K562 (cell line): Measurements from ENCODE around the gene DGCR2. TPM values are rescaled to one million over a fixed set of nuclear protein-coding genes. Genes with fewer than 3 reads are reported as not detected.

Source experiments
- CEBPG ChIP-seq, 3 experiments: fragments of 200-800 bp in 1 of 3; sonication (Bioruptor generic) in 1 of 3; sonication (generic) in 1 of 3; formaldehyde crosslinking in 1 of 3; IDR thresholded peaks in 2 of 3; conservative IDR thresholded peaks in 1 of 3; 2 replicates each; pipeline versions ENCODE4 v1.6.1 to v1.8.0; 2016 to 2022; ENCODE audit warnings: missing compliant biosample characterization in 2 of 3, missing genetic modification characterization in 2 of 3, mild to moderate bottlenecking in 1 of 3, missing genetic modification reagents in 1 of 3
- FOSL1 ChIP-seq: fragments of 200-800 bp; sonication (Bioruptor generic); conservative IDR thresholded peaks from 2 replicates; pipeline ENCODE4 v1.6.1; 2016; ENCODE audit warnings: missing genetic modification characterization, missing compliant biosample characterization
- GABPB1 ChIP-seq: sonication (generic); formaldehyde crosslinking; IDR thresholded peaks from 2 replicates; pipeline ENCODE4 v1.8.0; 2022; ENCODE audit warnings: mild to moderate bottlenecking, missing genetic modification reagents
- IRF2 ChIP-seq: sonication (generic); formaldehyde crosslinking; IDR thresholded peaks from 2 replicates; pipeline ENCODE4 v1.8.1; 2022; ENCODE audit warnings: mild to moderate bottlenecking, missing genetic modification reagents
- MCM7 ChIP-seq, 2 experiments: fragments of 450-650 bp; IDR thresholded peaks; 2 replicates each; pipeline ENCODE4 v1.6.1; 2016 to 2018
- RAD51 ChIP-seq: fragments of 450-650 bp; IDR thresholded peaks from 2 replicates; pipeline ENCODE4 v1.7.1; 2016; ENCODE audit warnings: low read depth, mild to moderate bottlenecking, borderline replicate concordance
- SRSF3 ChIP-seq: fragments of 200-400 bp; formaldehyde crosslinking; IDR thresholded peaks from 2 replicates; pipeline ENCODE4 v1.6.1; 2016; ENCODE audit warnings: mild to moderate bottlenecking, low read length, moderate library complexity; ENCODE audit not compliant: insufficient read depth
- STAG1 ChIP-seq: sonication (generic); formaldehyde crosslinking; IDR thresholded peaks from 2 replicates; pipeline ENCODE4 v1.5.0; 2020; ENCODE audit warnings: missing genetic modification reagents, borderline replicate concordance
- ZNF124 ChIP-seq: sonication (generic); formaldehyde crosslinking; IDR thresholded peaks from 2 replicates; pipeline ENCODE4 v1.8.1; 2022; ENCODE audit warnings: missing genetic modification reagents
- polyA plus RNA-seq, 8 experiments: library from polyadenylated mRNA; depleted of rRNA in 4 of 8; stranded (reverse) in 5 of 8; unstranded in 3 of 8; fragments of >200 nt; fragmentation: Nextera tagmentation in 2 of 8; fragmentation: Illumina TruSeq in 1 of 8; extraction: Ambion mirVana in 2 of 8; extraction: Trizol in 1 of 8; gene quantifications; 2 replicates each; pipeline versions ENCODE4 v1.2.1 to v1.2.3, GENCODE V29; 2011 to 2014; ENCODE audit warnings: inconsistent platforms in 1 of 8, missing spikeins in 1 of 8
- total RNA-seq, 7 experiments: library from RNA; depleted of rRNA in 6 of 7; stranded (reverse); fragments of >200 nt in 6 of 7; fragmentation: Illumina TruSeq in 2 of 7; extraction: Trizol in 2 of 7; gene quantifications; 2 replicates each; pipeline versions ENCODE4 v1.2.1 to v1.2.3, GENCODE V29; 2011 to 2021; ENCODE audit warnings: low replicate concordance in 1 of 7
- TF ChIP-seq, protein P1 (sequence below): sonication (generic); formaldehyde crosslinking; IDR thresholded peaks from 2 replicates; pipeline ENCODE4 v1.5.0; 2020; ENCODE audit warnings: missing genetic modification reagents
- TF ChIP-seq, protein P2 (sequence below): fragments of 450-650 bp; IDR thresholded peaks from 2 replicates; pipeline ENCODE4 v1.6.1; 2016; ENCODE audit warnings: low read depth
- TF ChIP-seq, protein P3 (sequence below): sonication (generic); formaldehyde crosslinking; IDR thresholded peaks from 2 replicates; pipeline ENCODE4 v1.8.0; 2022; ENCODE audit warnings: mild to moderate bottlenecking, low read depth, missing genetic modification reagents
- TF ChIP-seq, protein P4 (sequence below): sonication (generic); formaldehyde crosslinking; IDR thresholded peaks from 2 replicates; pipeline ENCODE4 v1.9.0; 2022; ENCODE audit warnings: mild to moderate bottlenecking, missing genetic modification reagents

DGCR2 gene
- total and polyA plus RNA-seq, 9 of the 15 experiments (the other 6 are each of a cell fraction or from before 2014, with no cell fraction given) = 0.69 to 101 (median 56.4) TPM

DNA sequence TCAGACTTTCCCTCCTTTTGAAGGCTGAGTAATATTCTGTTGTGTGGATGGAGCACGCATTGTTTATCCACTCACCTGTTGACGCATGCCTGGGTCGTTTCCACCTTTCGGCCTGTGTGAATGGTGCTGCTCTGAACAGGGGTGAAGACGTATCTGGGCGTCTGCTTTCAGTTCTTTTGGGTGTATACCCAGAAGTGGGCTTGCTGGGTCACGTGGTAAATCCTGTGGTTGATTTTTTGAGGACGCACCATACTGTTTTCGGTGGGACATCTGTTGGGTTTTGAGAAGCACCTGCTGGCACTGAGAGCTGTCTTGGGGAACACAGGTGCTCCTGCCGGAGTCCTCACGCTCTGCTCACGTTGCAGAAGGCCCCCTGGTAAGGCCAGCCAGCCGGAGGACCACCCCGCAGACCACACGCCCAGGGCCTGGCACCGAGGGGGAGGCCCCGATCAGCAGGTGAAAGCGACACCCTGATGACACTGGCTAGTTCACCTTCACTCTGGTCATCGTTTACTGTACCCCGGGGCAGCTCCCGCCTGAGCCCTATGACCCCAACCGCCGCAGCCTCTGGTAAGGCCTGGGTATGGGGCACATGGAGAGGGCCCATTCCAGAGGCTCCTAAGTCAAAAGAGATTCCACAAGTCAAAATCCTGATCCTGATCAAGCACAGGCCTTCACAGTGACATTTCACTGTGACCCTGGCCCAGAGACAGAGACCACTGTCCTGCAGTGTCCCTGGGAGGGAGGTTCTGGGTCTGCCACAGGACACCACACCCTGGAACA is 131.7 kb downstream of the DGCR2 start (continued):
- TF ChIP-seq ZNF124 (CRISPR knock-in tag) (0 out of 2 replicates have a peak, but pooled peaks have one; percentile 12), GABPB1 (CRISPR knock-in tag) (no peak), MCM7 (IDR thresholded peaks at IDR 0.05) (0 out of 4 replicates have a peak, but pooled peaks of 1 of the 2 experiments have one; percentile 13), STAG1 (CRISPR knock-in tag) (0 out of 2 replicates have a peak, but pooled peaks have one; percentile 13), RAD51 (peak; percentile 68), IRF2 (CRISPR knock-in tag) (0 out of 2 replicates have a peak, but pooled peaks have one; percentile 30), SRSF3 (0 out of 2 replicates have a peak, but pooled peaks have one; percentile 79), FOSL1 (tag) (no peak), CEBPG (CRISPR knock-in tag; IDR thresholded peaks at IDR 0.05) (0 out of 2 replicates have a peak, but pooled peaks have one; percentile 38), CEBPG (tag; conservative IDR thresholded peaks at IDR 0.05 in 1 of 2, IDR thresholded peaks at IDR 0.05 in 1 of 2) (no peak)
- TF ChIP-seq, protein P1, sequence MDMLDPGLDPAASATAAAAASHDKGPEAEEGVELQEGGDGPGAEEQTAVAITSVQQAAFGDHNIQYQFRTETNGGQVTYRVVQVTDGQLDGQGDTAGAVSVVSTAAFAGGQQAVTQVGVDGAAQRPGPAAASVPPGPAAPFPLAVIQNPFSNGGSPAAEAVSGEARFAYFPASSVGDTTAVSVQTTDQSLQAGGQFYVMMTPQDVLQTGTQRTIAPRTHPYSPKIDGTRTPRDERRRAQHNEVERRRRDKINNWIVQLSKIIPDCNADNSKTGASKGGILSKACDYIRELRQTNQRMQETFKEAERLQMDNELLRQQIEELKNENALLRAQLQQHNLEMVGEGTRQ (CRISPR knock-in tag) = peak; percentile 54; the same call in 1 of the 2 replicates
- TF ChIP-seq, protein P2, sequence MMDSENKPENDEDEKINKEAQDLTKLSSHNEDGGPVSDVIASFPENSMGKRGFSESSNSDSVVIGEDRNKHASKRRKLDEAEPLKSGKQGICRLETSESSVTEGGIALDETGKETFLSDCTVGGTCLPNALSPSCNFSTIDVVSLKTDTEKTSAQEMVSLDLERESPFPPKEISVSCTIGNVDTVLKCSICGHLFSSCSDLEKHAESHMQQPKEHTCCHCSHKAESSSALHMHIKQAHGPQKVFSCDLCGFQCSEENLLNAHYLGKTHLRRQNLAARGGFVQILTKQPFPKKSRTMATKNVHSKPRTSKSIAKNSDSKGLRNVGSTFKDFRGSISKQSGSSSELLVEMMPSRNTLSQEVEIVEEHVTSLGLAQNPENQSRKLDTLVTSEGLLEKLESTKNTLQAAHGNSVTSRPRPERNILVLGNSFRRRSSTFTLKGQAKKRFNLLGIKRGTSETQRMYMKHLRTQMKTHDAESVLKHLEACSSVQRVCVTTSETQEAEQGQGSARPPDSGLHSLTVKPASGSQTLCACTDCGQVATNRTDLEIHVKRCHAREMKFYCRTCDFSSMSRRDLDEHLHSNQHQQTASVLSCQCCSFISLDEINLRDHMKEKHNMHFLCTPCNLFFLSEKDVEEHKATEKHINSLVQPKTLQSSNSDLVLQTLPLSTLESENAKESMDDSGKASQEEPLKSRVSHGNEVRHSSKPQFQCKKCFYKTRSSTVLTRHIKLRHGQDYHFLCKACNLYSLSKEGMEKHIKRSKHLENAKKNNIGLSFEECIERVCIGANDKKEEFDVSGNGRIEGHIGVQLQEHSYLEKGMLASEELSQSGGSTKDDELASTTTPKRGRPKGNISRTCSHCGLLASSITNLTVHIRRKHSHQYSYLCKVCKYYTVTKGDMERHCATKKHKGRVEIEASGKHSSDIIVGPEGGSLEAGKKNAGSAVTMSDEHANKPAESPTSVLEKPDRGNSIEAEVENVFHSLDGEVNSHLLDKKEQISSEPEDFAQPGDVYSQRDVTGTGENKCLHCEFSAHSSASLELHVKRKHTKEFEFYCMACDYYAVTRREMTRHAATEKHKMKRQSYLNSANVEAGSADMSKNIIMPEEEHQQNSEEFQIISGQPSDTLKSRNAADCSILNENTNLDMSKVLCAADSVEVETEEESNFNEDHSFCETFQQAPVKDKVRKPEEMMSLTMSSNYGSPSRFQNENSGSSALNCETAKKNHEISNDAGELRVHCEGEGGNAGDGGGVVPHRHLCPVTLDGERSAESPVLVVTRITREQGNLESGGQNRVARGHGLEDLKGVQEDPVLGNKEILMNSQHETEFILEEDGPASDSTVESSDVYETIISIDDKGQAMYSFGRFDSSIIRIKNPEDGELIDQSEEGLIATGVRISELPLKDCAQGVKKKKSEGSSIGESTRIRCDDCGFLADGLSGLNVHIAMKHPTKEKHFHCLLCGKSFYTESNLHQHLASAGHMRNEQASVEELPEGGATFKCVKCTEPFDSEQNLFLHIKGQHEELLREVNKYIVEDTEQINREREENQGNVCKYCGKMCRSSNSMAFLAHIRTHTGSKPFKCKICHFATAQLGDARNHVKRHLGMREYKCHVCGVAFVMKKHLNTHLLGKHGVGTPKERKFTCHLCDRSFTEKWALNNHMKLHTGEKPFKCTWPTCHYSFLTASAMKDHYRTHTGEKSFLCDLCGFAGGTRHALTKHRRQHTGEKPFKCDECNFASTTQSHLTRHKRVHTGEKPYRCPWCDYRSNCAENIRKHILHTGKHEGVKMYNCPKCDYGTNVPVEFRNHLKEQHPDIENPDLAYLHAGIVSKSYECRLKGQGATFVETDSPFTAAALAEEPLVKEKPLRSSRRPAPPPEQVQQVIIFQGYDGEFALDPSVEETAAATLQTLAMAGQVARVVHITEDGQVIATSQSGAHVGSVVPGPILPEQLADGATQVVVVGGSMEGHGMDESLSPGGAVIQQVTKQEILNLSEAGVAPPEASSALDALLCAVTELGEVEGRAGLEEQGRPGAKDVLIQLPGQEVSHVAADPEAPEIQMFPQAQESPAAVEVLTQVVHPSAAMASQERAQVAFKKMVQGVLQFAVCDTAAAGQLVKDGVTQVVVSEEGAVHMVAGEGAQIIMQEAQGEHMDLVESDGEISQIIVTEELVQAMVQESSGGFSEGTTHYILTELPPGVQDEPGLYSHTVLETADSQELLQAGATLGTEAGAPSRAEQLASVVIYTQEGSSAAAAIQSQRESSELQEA = no peak
- TF ChIP-seq, protein P3, sequence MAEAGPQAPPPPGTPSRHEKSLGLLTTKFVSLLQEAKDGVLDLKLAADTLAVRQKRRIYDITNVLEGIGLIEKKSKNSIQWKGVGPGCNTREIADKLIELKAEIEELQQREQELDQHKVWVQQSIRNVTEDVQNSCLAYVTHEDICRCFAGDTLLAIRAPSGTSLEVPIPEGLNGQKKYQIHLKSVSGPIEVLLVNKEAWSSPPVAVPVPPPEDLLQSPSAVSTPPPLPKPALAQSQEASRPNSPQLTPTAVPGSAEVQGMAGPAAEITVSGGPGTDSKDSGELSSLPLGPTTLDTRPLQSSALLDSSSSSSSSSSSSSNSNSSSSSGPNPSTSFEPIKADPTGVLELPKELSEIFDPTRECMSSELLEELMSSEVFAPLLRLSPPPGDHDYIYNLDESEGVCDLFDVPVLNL (CRISPR knock-in tag) = 0 out of 2 replicates have a peak, but pooled peaks have one; percentile 12
- TF ChIP-seq, protein P4, sequence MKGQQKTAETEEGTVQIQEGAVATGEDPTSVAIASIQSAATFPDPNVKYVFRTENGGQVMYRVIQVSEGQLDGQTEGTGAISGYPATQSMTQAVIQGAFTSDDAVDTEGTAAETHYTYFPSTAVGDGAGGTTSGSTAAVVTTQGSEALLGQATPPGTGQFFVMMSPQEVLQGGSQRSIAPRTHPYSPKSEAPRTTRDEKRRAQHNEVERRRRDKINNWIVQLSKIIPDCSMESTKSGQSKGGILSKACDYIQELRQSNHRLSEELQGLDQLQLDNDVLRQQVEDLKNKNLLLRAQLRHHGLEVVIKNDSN (CRISPR knock-in tag) = peak; percentile 67
